ENCODE data around the gene ERMARD.

Gene ERMARD

DNA sequence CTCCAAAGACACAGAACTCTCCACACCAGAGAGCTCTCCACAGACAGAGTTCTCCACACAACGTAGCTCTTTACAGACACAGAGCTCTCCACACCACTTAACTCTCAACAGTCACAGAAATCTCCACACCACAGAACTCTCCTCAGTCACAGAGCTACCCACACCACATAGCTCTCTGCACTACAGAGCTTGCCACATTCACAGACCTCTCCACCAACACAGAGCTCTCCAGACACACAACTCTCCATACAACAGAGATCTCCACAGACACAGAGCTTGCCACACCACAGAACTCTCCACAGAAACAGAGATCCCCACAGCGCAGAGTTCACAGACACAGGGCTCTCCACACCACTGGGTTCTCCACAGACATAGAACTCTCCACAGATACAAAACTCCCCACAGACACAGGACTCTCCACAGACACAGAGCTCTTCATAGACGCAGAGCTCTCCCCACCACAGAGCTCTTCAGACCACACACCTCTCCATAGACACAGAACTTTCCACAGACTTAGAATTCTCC is 52.5 kb downstream of the ERMARD start:
- no peak for DNase-seq

DNA sequence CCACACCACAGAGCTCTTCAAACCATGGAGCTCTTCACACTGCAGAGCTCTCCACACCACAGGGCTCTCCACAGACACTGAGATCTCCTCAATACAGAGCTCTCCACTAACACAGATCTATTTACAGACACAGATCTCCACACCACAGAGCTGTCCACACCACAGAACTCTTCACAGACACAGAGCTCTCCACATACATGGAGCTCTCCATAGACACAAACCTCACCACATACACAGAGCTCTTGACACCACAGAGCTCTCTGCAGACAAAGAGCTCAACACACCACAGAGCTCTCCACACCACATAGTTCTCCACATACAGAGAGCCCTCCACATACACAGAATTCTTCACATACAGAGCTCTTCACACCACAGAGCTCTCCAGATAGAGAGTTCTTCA is 53.0 kb downstream of the ERMARD start:
- no peak for DNase-seq

DNA sequence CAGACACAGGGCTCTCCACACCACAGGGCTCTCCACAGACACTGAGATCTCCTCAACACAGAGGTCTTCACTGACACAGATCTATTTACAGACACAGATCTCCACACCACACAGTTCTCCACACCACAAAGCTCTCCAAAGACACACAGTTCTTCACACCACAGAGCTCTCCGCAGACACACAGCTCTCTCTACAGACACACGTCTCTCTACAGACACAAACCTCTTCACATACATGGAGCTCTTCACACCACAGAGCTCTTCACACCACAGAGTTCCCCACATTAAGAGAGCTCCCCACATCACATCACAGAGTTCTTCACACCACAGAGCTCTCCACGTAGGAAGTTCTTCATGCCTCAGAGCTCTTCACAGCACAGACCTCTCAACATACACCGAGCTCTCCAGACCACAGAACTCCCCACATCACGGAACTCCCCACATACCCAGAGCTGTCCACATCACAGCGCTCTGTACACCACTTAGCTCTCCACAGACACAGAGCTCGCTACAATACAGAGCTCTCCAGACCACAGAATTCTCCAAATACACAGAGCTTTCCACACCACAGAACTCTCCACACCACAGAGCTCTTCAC is 53.9 kb downstream of the ERMARD start:
- DNase-seq: no peak

DNA sequence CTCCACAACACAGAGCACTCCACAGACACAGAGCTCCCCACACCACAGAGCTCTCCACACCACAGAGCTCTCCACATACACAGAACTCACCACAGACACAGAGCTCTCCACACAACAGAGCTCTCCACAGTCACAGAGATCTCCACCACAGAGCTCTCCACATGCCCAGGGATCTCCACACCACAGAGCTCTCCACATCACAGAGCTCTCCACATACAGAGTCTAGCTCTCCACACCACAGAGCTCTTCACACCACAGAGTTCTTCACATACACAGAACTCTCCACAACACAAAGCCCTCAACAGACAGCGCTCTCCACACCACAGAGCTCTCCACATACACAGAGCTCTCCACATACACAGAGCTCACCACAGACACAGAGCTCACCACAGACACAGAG is 55.3 kb downstream of the ERMARD start:
- no peak for DNase-seq

DNA sequence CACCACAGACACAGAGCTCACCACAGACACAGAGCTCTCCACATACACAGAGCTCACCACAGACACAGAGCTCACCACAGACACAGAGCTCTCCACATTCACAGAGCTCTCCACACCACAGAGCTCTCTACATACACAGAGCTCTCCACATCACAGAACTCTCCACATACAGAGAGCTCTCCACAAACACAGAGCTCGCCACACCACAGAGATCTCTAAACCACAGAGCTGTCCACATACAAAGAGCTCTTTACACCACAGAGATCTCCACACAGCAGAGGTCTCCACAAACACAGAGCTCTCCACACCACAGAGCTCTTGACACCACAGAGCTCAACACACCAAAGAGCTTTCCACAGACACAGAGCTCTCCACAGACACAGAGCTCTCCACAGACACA is 55.8 kb downstream of the ERMARD start:
- no peak for DNase-seq

DNA sequence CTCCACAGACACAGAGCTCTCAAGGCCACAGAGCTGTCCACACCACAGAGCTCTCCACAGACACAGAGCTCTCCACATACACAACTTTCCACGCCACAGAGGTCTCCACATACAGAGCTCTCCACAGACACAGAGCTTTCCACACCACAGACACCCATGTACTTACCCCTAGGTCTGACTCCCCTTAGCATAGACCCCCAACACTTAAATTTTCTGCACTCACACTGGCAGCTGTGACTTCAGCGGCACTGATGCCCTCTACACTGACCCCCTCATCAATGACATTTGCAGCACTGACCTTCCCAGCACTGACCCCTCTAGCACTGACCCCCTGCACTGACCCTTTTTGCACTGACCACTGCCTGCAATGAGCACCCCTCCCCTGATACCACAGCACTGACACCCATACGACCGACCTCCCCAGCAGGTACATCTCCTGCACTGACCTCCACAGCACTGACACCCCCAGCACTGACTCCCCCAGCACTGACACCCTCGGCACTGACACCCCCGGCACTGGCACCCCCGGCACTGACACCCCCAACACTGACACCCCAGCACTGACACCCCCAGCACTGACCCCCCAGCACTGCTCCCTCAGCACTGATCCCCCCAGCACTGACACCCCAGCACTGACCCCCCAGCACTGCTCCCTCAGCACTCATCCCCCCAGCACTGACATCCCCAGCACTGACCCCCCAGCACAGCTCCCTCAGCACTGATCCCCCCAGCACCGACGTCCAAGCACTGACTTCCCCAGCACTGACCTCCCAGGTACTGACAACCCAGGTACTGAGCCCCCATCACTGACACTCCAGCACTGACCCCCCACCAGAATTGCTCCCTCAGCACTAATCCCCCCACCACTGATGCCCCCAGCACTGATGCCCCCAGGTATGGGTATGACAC is 56.5 kb downstream of the ERMARD start:
- DNase-seq: no peak

DNA sequence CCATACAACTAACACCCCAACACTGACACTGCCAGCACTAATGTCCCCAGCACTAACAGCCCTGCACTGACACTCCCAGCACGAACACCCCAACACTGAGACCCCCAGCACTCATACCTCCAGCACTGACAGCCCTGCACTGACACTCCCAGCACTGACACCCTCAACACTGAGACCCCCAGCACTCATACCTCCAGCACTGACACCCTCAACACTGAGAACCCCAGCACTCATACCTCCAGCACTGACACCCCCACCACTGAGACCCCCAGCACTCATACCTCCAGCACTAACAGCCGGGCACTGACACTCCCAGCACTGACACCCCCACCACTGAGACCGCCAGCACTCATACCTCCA is 57.2 kb downstream of the ERMARD start:
- DNase-seq: no peak

DNA sequence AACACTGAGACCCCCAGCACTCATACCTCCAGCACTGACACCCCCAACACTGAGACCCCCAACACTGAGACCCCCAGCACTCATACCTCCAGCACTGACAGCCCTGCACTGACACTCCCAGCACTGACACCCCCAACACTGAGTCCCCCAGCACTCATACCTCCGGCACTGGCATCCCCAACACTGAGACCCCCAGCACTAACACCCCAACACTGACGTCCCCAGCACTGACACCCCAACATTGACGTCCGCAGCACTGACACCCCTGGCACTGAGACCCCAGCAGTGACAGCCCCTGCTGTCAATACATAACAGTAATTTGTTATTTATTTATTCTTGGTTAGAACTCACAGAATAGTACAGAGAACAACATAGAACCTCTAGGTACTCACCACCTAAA is 58.0 kb downstream of the ERMARD start:
- DNase-seq: no peak

DNA sequence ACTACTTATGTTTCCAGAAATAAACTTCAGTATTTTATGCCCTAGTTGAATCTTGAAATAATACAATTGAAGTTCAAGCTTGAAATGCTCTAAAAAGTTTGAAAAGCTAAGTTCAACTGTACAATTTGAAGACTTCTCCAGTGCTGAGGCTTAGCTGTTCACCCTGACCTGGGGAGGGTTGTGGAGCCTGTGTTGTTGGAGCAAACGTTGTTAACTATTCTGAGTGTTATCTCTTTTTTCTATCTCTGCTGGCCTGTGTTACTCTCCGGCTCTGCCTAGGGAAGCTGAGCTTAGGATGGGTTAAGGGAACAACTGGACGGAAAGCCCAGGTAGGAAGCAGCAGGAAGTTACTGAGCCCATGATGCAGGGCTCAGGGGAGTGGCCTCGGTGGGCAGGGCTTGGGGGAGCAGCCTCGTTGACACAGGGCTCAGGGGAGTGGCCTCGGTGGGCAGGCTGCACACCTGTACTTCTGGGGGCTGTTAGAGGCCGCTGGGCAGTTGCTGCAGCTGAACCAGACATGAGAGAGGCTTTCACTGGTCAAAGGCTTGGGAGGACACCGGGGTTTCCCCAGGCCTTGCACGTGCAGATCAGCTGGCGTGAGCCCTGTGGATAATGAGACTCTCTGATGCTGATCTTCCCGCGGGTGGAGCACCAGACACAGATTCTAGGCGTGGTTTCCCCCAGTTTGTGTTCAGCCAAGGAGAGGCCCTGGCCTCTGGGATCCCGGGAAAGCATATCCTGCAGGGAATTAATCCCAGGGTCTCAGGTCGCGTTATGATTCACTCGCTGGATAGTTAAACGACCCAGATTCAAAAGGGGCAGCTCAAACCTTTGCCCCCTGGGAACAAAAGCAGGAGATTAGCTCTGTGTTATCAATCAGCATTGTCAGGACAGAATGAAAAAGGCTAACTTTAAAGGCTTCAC is 58.9 kb downstream of the ERMARD start:
- no peak for DNase-seq

DNA sequence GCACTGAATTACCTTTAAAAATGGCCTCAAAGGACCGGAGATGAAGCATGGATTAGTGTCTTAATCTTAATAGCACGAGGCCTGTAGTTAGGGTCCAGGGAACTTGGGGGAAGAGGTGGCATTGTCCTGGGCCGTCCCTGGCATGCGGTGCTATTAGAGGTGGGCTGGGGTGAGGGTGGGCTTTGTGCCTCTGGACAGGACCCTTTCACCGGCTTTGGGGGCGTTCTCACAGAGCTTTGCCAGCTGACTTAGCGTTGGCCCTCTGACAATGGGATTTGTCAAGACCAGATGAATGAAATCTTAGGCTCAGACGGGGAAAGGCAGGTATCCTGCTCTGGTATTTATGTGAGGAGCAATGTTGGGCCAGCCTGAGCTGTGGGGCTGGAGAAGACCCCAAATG is 59.6 kb downstream of the ERMARD start:
- DNase-seq: no peak

DNA sequence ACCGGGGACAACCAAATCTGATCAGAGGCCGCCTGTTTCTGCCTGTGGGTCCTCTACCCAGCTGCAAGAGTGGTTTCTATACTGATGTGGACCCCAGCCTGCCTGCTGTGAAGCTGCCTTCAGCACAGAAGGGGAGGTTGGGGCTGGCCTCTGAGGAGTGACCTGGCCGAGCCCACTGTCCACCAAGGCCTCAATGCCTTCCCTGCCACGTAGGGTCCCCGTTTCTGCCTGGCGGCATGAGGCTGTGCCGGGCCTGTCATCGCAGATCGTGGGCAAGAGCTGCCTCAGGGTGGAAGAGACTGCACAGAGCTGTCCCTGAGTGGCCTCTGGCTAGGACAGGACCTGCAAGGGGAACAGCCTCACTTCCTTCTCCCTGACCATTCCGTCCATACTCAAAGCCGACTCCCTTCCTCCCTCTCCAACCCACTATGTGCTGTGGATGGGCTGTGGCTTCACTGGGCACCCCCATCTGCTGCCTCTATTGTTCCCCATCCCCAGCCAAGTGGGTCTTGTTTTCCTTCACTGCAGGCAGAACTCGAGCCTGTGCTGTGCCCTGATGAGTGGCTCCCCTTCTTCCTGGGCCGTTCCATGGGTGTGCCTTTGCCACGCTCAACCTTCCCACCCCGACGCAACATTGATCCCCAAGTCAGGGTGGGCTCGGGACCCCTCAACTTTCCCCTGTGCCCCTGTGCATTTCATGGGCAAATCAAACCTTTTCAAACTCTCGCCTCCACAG is 60.3 kb downstream of the ERMARD start:
- DNase-seq: no peak

DNA sequence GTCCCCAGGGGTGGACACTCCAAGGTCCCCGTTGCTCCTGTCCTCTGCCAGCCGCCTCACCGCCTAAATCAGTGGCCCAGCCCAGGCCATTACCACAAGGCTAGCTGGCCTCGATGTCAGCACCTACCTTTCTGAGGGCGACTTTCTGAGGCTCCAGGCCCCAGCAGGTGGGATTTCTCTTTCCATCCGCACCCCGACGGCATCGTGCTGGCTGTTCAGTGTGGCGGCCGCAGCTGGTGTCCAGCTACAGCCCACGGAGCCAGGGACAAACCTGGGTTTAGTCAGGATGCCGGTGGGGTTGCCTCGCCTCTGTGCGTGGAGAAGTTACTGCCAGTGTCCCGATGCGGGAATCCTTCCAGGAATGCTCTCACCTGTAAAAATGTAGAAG is 60.8 kb downstream of the ERMARD start:
- no peak for DNase-seq

DNA sequence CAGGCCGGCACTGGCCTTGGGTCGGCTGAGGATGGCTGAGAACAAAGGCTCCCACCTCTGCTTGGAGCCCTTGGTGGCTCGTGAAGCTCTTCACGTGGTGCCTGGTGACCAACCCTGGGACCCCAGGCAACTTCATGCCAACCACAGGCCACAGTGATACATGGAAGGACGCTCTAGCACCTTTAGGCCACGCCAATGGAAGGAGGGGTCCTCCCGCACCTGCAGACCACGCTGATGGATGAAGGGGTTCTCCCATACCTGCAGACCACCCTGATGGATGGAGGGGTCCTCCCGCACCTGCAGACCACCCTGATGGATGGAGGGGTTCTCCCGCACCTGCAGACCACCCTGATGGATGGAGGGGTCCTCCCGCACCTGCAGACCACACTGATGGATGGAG is 62.5 kb downstream of the ERMARD start:
- no peak for DNase-seq

DNA sequence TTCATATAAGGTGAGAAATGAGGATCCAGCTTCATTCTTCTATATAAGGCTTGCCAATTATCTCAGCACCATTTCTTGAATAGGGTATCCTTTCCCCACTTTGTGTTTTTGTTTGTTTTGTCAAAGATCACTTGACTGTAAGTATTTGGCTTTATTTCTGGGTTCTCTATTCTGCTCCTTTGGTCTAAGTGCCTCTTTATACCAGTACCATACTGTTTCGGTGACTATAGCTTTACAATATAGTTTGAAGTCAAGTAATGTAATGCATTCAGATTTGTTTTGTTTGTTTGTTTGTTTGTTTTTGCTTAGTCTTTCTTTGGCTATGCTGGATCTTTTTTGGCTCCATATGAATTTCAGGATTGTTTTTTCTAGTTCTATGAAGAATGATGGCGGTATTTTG is 64.6 kb downstream of the ERMARD start:
- no peak for DNase-seq

DNA sequence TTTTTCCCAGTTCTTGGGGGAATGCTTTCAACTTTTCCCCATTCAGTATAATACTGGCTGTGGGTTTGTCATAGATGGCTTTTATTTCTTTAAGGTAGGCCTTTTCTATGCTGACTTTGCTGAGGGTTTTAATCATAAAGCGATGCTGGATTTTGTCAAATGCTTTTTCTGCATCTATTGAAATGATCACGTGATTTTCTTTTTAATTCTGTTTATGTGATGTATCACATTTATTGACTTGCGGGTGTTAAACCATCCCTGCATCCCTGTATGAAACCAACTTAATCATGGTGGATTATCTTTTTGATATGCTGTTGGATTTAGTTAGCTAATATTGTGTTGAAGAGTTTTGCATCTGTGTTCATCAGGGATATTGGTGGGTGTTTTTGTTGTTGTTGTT is 65.6 kb downstream of the ERMARD start:
- DNase-seq: no peak

DNA sequence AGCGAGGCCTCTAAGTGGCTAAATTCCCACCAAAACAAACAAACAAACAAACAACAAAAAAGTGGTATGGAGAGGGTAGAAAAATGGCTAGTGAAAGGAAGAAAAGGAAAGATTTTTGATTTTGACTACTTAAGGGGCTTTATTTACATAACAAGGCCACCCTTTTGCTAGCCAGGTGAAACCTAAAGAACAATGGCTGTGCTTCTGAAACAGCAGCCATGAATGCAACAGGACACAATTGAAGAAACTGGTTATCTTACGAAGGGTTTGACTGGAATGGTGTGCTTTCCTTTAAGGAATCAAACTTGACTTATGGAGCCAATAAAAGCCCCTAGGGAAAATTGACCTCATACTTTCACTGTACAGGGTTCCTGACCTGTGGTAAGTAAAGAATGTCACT is 68.9 kb downstream of the ERMARD start:
- no peak for DNase-seq

DNA sequence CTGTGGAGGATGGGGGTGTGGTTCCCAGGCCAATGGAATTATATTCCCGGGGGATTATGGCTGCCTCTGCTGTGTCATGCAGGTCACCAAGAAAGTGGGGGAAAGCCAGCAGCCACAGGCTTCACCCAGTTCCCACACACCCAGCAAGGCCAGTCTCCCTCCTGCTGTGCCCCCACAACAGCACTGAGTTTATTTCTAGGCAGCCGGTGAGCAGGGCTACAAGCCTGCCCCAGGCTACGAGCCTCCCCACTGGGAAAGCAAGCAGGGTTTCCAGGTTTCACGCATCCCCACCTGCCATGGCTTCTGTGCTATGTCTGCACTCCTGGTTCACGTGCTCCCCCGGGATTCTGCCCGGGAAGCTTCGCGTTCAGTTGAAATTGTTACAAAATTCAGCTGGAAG is 72.6 kb downstream of the ERMARD start:
- DNase-seq: no peak

DNA sequence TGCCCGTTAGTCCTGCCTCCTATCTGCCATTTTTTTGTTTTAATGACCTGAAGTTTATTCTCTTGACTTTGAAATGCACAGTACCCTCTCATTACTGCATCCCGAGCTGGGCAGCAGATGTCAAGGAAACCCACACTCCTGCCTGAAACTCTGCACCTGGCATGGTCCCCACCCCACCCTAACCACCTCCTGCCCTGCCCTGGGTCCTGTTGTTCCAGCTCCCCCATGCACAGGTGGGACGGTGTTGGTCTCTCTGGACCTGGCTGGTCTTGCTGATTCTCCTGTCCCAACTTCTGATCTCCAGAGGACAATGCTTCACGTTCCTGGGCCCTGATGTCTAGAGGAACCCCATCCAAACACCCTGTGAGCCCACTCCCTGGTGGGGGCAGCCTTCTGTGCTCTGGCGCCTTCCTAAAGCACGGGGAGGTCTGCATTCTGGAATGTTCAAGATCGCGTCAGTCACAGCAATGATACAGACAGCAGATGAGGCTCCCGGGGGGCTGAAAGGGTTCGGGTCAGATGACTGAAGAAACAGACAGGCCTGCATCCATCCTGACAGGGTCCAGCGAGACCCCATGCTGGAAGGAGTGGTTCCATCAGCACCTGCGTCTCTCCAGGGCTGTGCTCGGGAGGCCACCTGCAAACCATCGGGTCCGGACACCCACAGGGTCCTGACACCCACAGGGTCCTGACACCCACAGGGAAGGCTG is 73.6 kb downstream of the ERMARD start:
- DNase-seq: no peak

DNA sequence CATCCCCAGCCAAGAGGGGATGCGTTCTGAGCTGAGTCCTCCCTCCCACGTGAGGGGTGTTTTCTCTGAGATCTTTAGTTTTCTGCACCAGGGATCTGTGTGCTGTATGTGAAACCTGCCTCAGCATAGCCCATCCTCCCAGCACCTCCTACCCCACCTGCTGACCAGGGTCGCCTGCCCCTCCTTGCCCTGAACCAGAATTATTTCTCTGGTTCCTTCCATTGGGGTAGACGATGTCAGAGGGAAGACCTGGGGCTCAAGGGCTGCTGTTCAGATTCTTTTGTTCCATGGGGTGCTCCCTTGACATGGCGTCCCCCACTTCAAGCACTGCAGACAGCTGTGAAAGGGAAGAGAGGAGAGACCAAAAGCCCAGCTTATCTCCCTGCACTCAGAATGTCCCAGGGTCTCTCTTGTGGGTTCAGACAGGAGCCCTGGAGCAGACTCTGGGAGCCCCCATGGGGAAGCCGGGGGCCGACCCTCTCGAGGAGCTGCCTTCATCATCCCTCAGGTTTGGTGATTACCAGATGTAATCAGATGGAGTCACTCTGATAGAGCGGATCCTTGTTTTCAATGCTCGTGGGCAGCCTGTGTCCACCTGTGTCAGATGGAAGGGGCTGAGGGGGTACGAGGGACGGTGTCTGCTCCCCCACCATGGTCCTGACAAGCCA is 74.3 kb downstream of the ERMARD start:
- DNase-seq: no peak

DNA sequence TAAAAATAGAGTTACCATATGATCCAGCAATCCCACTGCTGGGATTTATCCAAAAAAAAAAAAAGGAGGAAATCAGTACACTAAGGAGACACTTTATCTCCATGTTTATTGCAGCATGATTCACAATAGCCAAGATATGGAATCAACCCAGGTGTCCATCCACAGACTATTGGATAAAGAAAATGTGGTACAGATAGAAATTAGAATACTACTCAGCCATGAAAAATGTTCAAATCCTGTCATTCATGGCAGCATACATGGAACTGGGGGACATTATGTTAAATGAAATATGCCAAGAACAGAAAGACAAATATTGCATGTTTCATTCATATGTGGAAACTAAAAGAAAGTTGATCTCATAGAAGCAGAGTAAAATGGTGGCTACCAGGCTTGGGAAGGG is 75.3 kb downstream of the ERMARD start:
- DNase-seq: no peak

DNA sequence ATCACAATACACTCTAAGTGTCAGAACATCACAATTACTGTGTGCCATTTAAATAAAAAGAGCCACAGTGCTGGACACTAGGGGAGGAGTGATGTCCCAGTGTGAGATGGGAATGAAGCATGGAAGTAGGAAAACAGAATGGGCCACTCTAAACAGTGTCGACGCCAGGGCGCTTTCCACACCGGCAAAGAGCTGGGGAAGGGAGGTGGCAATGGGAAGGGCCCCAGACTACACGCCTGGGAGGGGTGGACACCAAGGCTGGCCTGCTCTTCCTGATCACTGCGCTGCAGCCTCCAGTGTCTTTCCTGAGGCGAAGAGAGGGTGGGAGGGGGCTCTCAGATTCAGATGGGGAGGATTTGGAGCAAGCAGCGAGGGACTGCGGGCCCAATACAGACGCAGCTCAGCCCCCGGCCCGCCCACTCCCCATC is 75.9 kb downstream of the ERMARD start:
- DNase-seq: no peak

DNA sequence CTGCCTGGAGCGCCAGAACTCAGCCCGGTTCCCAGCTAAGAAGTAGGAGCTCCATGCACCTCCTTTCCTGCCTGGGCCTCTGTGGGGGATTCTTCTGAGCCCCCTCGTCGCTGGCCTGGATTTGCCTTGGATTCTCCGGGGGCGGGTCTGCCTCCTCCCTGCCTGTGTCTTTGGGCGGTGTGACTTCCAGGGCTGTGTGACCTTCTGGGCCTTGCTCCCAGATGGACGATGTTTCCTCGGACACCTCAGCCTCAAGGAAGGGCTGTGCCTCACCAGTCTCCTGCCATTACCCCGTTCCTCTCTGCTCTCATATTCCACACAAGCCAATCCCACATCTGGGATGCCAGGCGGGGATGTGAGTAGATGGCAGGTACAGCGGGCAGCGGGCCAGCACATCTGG is 76.8 kb downstream of the ERMARD start:
- no peak for DNase-seq
